Subcutaneous adipose tissue (tissue), 4 donors: ENCODE data around the gene CNGA2. TPM values are rescaled to one million over a fixed set of nuclear protein-coding genes. Genes with fewer than 3 reads are reported as not detected.

Source experiments
- CTCF ChIP-seq: fragments of 450-650 bp; IDR thresholded peaks from one replicate; pipeline ENCODE4 v1.5.1; 2016; ENCODE audit warnings: low read depth, mild to moderate bottlenecking, control low read depth, antibody characterized with exemption, moderate library complexity
- total RNA-seq, 4 donors: library from RNA; depleted of rRNA; stranded (reverse); fragments of >200 nt; gene quantifications; one replicate each; pipeline ENCODE4 v1.1.0, GENCODE V29; 2016

Gene CNGA2
- total RNA-seq, 4 donors from 2014 or later, result not detected

- TF ChIP-seq CTCF, result no peak
Observed at GRCh38 chrX:151712253-151712652, 22.3 kb upstream of the CNGA2 start.

- TF ChIP-seq CTCF, result no peak
Observed at GRCh38 chrX:151713849-151714248, 20.7 kb upstream of the CNGA2 start.

- TF ChIP-seq CTCF, result no peak
Observed at GRCh38 chrX:151714362-151714761, 20.2 kb upstream of the CNGA2 start.

GRCh38 chrX:151715752-151716151 lies 18.8 kb upstream of the CNGA2 start, which contains the start of gene FATE1:
Gene FATE1 (plus strand): TSS chrX:151716035. CDS start chrX:151716120, 85 bp downstream.
- no peak for TF ChIP-seq CTCF

GRCh38 chrX:151722241-151722846 lies 12.2 kb upstream of the CNGA2 start:
- TF ChIP-seq CTCF, result no peak

- no peak for TF ChIP-seq CTCF
Observed at GRCh38 chrX:151723156-151723760, 11.3 kb upstream of the CNGA2 start.

GRCh38 chrX:151724563-151725337 lies 9.8 kb upstream of the CNGA2 start:
- no peak for TF ChIP-seq CTCF
